Subcutaneous adipose tissue (tissue), 4 donors: ENCODE results near the gene ADGRG2. TPM values are rescaled to one million over a fixed set of nuclear protein-coding genes. Genes with fewer than 3 reads are reported as not detected.

Experiments
- CTCF ChIP-seq: fragments of 450-650 bp; IDR thresholded peaks from one replicate; pipeline ENCODE4 v1.5.1; 2016; ENCODE audit warnings: low read depth, mild to moderate bottlenecking, control low read depth, antibody characterized with exemption, moderate library complexity
- total RNA-seq, 4 donors: library from RNA; depleted of rRNA; stranded (reverse); fragments of >200 nt; gene quantifications; one replicate each; pipeline ENCODE4 v1.1.0, GENCODE V29; 2016

Gene ADGRG2
- total RNA-seq, 4 donors from 2014 or later = 1.1 to 6.8 (median 3.8) TPM

GRCh38 chrX:19086102-19086772 lies 36.0 kb downstream of the ADGRG2 start:
- TF ChIP-seq CTCF = no peak

- TF ChIP-seq CTCF = no peak
These were observed 36.6 kb downstream of the ADGRG2 start for GRCh38 chrX:19085666-19086065.

- TF ChIP-seq CTCF = no peak
These were observed 46.5 kb downstream of the ADGRG2 start for GRCh38 chrX:19075754-19076153.

GRCh38 chrX:19072372-19072771 lies 49.9 kb downstream of the ADGRG2 start:
- no peak for TF ChIP-seq CTCF

GRCh38 chrX:19070555-19070994 lies 51.7 kb downstream of the ADGRG2 start:
- no peak for TF ChIP-seq CTCF

GRCh38 chrX:19065535-19065934 lies 56.7 kb downstream of the ADGRG2 start:
- no peak for TF ChIP-seq CTCF

GRCh38 chrX:19064175-19064574 lies 58.1 kb downstream of the ADGRG2 start:
- TF ChIP-seq CTCF = no peak
